Measurements from ENCODE around the gene EPHA5.

DNA sequence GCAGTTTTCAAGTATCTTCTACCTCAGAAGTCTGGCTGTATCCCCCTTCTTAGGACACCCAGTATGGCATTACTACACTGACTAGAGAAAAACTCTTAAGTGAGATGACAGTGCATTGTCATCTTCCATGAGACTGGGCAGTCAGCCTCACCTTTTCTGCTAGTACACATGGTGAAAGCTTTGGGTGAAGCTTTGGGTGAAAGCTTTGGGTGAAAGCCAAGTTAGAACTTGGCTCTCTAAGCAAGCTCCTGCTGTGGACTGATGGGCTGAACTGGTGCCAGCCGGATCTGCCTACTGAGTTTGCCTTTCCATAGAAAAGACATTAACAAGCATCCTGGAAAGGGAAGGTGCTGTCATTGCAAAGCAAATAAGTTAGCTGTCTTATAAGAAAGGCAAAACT, 8.8 kb downstream of the EPHA5 start:
- TF ChIP-seq, protein P1, sequence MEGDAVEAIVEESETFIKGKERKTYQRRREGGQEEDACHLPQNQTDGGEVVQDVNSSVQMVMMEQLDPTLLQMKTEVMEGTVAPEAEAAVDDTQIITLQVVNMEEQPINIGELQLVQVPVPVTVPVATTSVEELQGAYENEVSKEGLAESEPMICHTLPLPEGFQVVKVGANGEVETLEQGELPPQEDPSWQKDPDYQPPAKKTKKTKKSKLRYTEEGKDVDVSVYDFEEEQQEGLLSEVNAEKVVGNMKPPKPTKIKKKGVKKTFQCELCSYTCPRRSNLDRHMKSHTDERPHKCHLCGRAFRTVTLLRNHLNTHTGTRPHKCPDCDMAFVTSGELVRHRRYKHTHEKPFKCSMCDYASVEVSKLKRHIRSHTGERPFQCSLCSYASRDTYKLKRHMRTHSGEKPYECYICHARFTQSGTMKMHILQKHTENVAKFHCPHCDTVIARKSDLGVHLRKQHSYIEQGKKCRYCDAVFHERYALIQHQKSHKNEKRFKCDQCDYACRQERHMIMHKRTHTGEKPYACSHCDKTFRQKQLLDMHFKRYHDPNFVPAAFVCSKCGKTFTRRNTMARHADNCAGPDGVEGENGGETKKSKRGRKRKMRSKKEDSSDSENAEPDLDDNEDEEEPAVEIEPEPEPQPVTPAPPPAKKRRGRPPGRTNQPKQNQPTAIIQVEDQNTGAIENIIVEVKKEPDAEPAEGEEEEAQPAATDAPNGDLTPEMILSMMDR (IDR thresholded peaks at IDR 0.05; ENCODE audit: insufficient read depth, low read length): no peak
- TF ChIP-seq POLR2AphosphoS5 (IDR thresholded peaks at IDR 0.05; ENCODE audit: low read depth): no peak
- TF ChIP-seq, protein P2, sequence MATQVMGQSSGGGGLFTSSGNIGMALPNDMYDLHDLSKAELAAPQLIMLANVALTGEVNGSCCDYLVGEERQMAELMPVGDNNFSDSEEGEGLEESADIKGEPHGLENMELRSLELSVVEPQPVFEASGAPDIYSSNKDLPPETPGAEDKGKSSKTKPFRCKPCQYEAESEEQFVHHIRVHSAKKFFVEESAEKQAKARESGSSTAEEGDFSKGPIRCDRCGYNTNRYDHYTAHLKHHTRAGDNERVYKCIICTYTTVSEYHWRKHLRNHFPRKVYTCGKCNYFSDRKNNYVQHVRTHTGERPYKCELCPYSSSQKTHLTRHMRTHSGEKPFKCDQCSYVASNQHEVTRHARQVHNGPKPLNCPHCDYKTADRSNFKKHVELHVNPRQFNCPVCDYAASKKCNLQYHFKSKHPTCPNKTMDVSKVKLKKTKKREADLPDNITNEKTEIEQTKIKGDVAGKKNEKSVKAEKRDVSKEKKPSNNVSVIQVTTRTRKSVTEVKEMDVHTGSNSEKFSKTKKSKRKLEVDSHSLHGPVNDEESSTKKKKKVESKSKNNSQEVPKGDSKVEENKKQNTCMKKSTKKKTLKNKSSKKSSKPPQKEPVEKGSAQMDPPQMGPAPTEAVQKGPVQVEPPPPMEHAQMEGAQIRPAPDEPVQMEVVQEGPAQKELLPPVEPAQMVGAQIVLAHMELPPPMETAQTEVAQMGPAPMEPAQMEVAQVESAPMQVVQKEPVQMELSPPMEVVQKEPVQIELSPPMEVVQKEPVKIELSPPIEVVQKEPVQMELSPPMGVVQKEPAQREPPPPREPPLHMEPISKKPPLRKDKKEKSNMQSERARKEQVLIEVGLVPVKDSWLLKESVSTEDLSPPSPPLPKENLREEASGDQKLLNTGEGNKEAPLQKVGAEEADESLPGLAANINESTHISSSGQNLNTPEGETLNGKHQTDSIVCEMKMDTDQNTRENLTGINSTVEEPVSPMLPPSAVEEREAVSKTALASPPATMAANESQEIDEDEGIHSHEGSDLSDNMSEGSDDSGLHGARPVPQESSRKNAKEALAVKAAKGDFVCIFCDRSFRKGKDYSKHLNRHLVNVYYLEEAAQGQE (IDR thresholded peaks at IDR 0.05; ENCODE audit: insufficient replicate concordance, low read depth): no peak
- TF ChIP-seq SPI1 (IDR thresholded peaks at IDR 0.05; ENCODE audit: borderline replicate concordance, low read depth): no peak
- no peak for TF ChIP-seq GABPA (IDR thresholded peaks at IDR 0.05; ENCODE audit: low read depth)
